HG03439 (cell line): Measurements from ENCODE around the gene DNAJB13.
"Not testable (repeated sequence)": the region's sequence is repeated elsewhere in the genome, so short reads cannot be mapped to it uniquely, and the experiment has no call there.

Source experiments
- ATAC-seq: cut with Tn5 transposase; IDR thresholded peaks from one replicate; pipeline ENCODE4 v1.9.1; 2021; ENCODE audit warnings: mild to moderate bottlenecking, moderate library complexity; ENCODE audit not compliant: unreplicated experiment

The DNAJB13 gene

GRCh38 chr11:73950869-73951710, at the start of gene DNAJB13:
TSS of gene DNAJB13 (plus strand) at chr11:73951026. CDS start at chr11:73951070, 44 bp downstream.
- no peak for ATAC-seq

- no peak for ATAC-seq
Measured at GRCh38 chr11:73902303-73902702, 48.5 kb upstream of the DNAJB13 start.

- ATAC-seq = no peak
Measured at GRCh38 chr11:73907191-73907590, 43.6 kb upstream of the DNAJB13 start.

GRCh38 chr11:73912026-73912425, 38.8 kb upstream of the DNAJB13 start:
- ATAC-seq = no peak

GRCh38 chr11:73913472-73913871, 37.4 kb upstream of the DNAJB13 start:
- no peak for ATAC-seq

GRCh38 chr11:73914284-73914683, 36.5 kb upstream of the DNAJB13 start:
- no peak for ATAC-seq

- ATAC-seq = no peak
Measured at GRCh38 chr11:73916435-73916834, 34.4 kb upstream of the DNAJB13 start.

- no peak for ATAC-seq
Measured at GRCh38 chr11:73921180-73921579, 29.6 kb upstream of the DNAJB13 start.

- ATAC-seq = no peak
Measured at GRCh38 chr11:73929388-73929787, 21.4 kb upstream of the DNAJB13 start.

GRCh38 chr11:73931039-73931645, 19.7 kb upstream of the DNAJB13 start:
- no peak for ATAC-seq

- no peak for ATAC-seq
Measured at GRCh38 chr11:73931951-73932350, 18.9 kb upstream of the DNAJB13 start.

- no peak for ATAC-seq
Measured at GRCh38 chr11:73932781-73933180, 18.0 kb upstream of the DNAJB13 start.

- not testable (repeated sequence) for ATAC-seq
Measured at GRCh38 chr11:73936047-73936446, 14.8 kb upstream of the DNAJB13 start.

GRCh38 chr11:73939096-73939495, 11.7 kb upstream of the DNAJB13 start:
- ATAC-seq = no peak

- ATAC-seq = no peak
Measured at GRCh38 chr11:73940801-73941570, 9.8 kb upstream of the DNAJB13 start.

GRCh38 chr11:73942010-73942409, 8.8 kb upstream of the DNAJB13 start:
- no peak for ATAC-seq

- ATAC-seq = no peak
Measured at GRCh38 chr11:73944085-73944484, 6.7 kb upstream of the DNAJB13 start.

- ATAC-seq = no peak
Measured at GRCh38 chr11:73944901-73945300, 5.9 kb upstream of the DNAJB13 start.

GRCh38 chr11:73945396-73945795, 5.4 kb upstream of the DNAJB13 start:
- ATAC-seq = no peak

- ATAC-seq = no peak
Measured at GRCh38 chr11:73946798-73947458, 3.9 kb upstream of the DNAJB13 start.

- no peak for ATAC-seq
Measured at GRCh38 chr11:73949246-73949645, 1.6 kb upstream of the DNAJB13 start.
